ENCODE results near the gene IDH1. TPM values are rescaled to one million over a fixed set of nuclear protein-coding genes. Genes with fewer than 3 reads are reported as not detected.

The IDH1 gene
- total and polyA plus RNA-seq, 2 of the 13 experiments (the other 11 are each of a cell fraction or from before 2014, with no cell fraction given): 312 to 1,077 TPM

DNA sequence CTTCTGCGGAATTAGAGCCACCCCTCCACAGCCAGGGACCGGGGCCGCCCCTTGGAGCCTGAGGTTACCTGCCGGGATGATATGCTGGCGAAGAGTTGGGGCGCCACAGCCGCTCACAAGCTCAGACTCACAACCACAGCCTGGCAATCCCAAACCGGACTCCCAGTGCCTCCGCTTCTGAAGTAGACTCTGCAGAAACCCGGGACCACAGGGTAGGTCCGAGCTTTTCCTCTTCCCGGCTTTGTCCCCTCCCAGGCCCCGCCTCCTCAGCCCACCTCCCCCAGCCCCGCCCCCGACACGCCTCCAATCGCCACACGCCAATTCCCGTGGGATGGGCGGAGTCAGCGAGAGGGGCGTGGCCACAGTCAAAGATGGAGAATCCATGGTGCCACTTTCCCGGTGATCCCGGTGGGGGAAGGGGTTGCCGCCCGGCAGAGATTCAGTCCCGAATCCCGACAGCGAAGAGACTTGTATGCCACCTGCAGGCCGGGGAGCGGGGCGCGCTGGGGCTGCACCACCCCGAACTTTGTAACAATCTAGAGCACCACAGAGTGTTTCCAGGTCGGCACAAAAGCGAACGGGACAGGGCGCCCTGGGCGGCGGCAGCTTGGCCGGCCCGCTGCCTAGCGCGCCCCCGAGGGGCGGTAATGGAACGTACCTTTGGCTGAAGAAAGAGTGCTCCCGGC is at the start of gene IDH1 (continued):
- TF ChIP-seq NFAT5 (CRISPR knock-in tag; IDR thresholded peaks at IDR 0.05) (peak; percentile 38; the same call in 1 of the 2 replicates), ZNF337 (CRISPR knock-in tag; IDR thresholded peaks at IDR 0.05; ENCODE audit: borderline replicate concordance, low read depth) (no peak; the same call in 1 of the 2 replicates), HNF1B (CRISPR knock-in tag; IDR thresholded peaks at IDR 0.05) (peak; percentile 81), ZBTB49 (CRISPR knock-in tag; IDR thresholded peaks at IDR 0.05; ENCODE audit: borderline replicate concordance) (no peak), ZNF629 (CRISPR knock-in tag; conservative IDR thresholded peaks at IDR 0.05) (peak; percentile 24; the same call in 1 of the 2 replicates), ZNF577 (CRISPR knock-in tag; IDR thresholded peaks at IDR 0.05; ENCODE audit: borderline replicate concordance, low read depth) (no peak), ZNF879 (CRISPR knock-in tag; IDR thresholded peaks at IDR 0.05) (no peak), EP300 (IDR thresholded peaks at IDR 0.05; ENCODE audit: low read depth in 2 of 2, low read length in 2 of 2) (0 out of 4 replicates have a peak, but pooled peaks of 1 of the 2 experiments have one; percentile 18), EP300 (CRISPR knock-in tag; IDR thresholded peaks at IDR 0.05; ENCODE audit: borderline replicate concordance) (0 out of 2 replicates have a peak, but pooled peaks have one; percentile 1), ZNF781 (CRISPR knock-in tag; IDR thresholded peaks at IDR 0.05; ENCODE audit: borderline replicate concordance, not compliant biosample characterization) (no peak), IKZF4 (CRISPR knock-in tag; IDR thresholded peaks at IDR 0.05; ENCODE audit: borderline replicate concordance, low read depth, not compliant biosample characterization) (peak; percentile 48), PRDM10 (CRISPR knock-in tag; IDR thresholded peaks at IDR 0.05; ENCODE audit: low read depth) (peak; percentile 83; the same call in 1 of the 2 replicates), ZNF160 (CRISPR knock-in tag; IDR thresholded peaks at IDR 0.05) (peak; percentile 88)
